GM23338 (cell line): ENCODE measurements around the gene RAPGEF3. TPM values are rescaled to one million over a fixed set of nuclear protein-coding genes. Genes with fewer than 3 reads are reported as not detected.

Experiments
- ATAC-seq: fragments of 200-7000 bp; cut with Tn5 transposase; 3 replicates; pipeline ENCODE4 v1.9.1; 2020
- DNase-seq: peaks from one replicate; pipeline ENCODE4 v3.0.0-alpha.2; 2015; ENCODE audit warnings: low spot score
- H2AFZ ChIP-seq: fragments of 200-600 bp; sonication (generic); 2 replicates; pipeline ENCODE4 v1.8.0; 2016; ENCODE audit warnings: antibody characterized with exemption, mild to moderate bottlenecking, moderate library complexity
- H3F3A ChIP-seq: fragments of 200-600 bp; sonication (generic); replicated peaks from 2 replicates; pipeline ENCODE4 v1.8.0; 2017; ENCODE audit warnings: antibody characterized with exemption, mixed run types, low read depth
- H3K27ac ChIP-seq: fragments of 200-600 bp; sonication (generic); 2 replicates; pipeline ENCODE4 v1.6.1; 2016; ENCODE audit warnings: low read depth
- H3K27me3 ChIP-seq: fragments of 200-600 bp; sonication (generic); 2 replicates; pipeline ENCODE4 v1.8.0; 2016; ENCODE audit warnings: mild to moderate bottlenecking, mixed run types, moderate library complexity; ENCODE audit not compliant: insufficient read depth
- H3K36me3 ChIP-seq: fragments of 200-600 bp; sonication (generic); 2 replicates; pipeline ENCODE4 v1.8.0; 2016; ENCODE audit warnings: mild to moderate bottlenecking; ENCODE audit not compliant: insufficient read depth
- H3K4me1 ChIP-seq: fragments of 200-600 bp; sonication (generic); 2 replicates; pipeline ENCODE4 v1.8.0; 2016; ENCODE audit warnings: mild to moderate bottlenecking, moderate library complexity; ENCODE audit not compliant: insufficient read depth
- H3K4me2 ChIP-seq: fragments of 200-600 bp; sonication (generic); 2 replicates; pipeline ENCODE4 v1.7.1; 2017; ENCODE audit warnings: mixed run types
- H3K4me3 ChIP-seq: fragments of 200-600 bp; sonication (generic); 2 replicates; pipeline ENCODE4 v1.6.1; 2016; ENCODE audit warnings: mixed run types
- H3K79me2 ChIP-seq: fragments of 200-600 bp; sonication (generic); replicated peaks from 2 replicates; pipeline ENCODE4 v1.8.0; 2017; ENCODE audit warnings: mild to moderate bottlenecking; ENCODE audit not compliant: insufficient read depth
- H3K9me2 ChIP-seq: fragments of 200-600 bp; sonication (generic); 2 replicates; pipeline ENCODE4 v1.8.0; 2017; ENCODE audit not compliant: insufficient read depth
- H4K20me1 ChIP-seq: fragments of 200-600 bp; sonication (generic); replicated peaks from 2 replicates; pipeline ENCODE4 v1.8.0; 2017; ENCODE audit warnings: mild to moderate bottlenecking; ENCODE audit not compliant: insufficient read depth
- H3K27ac Mint-ChIP-seq: 2 replicates; pipeline ENCODE4 v1.8.0; 2020; ENCODE audit warnings: inconsistent platforms, mild to moderate bottlenecking, moderate library complexity, mixed read lengths
- H3K27me3 Mint-ChIP-seq: 3 replicates; pipeline ENCODE4 v1.8.0; 2022; ENCODE audit warnings: low read depth, mild to moderate bottlenecking, moderate library complexity, mixed read lengths, inconsistent platforms; ENCODE audit not compliant: insufficient read depth, poor library complexity
- H3K36me3 Mint-ChIP-seq: 3 replicates; pipeline ENCODE4 v1.8.0; 2021; ENCODE audit warnings: low read depth, mild to moderate bottlenecking, inconsistent platforms, moderate library complexity, mixed read lengths
- H3K4me1 Mint-ChIP-seq: 3 replicates; pipeline ENCODE4 v1.8.0; 2020; ENCODE audit warnings: mild to moderate bottlenecking, inconsistent platforms, mixed read lengths
- H3K4me3 Mint-ChIP-seq: 3 replicates; pipeline ENCODE4 v1.8.0; 2021; ENCODE audit warnings: moderate library complexity, mild to moderate bottlenecking, inconsistent platforms, mixed read lengths
- H3K9me3 Mint-ChIP-seq: 3 replicates; pipeline ENCODE4 v1.8.0; 2020; ENCODE audit warnings: moderate library complexity, mild to moderate bottlenecking, inconsistent platforms, mixed read lengths
- CREB1 ChIP-seq: fragments of 250-450 bp; sonication (Bioruptor Pico); IDR thresholded peaks from 2 replicates; pipeline ENCODE4 v1.5.0; 2020; ENCODE audit warnings: low read depth, mild to moderate bottlenecking, moderate library complexity
- EZH2 ChIP-seq: fragments of 200-600 bp; sonication (generic); IDR thresholded peaks from one replicate; pipeline ENCODE4 v1.8.0; 2017; ENCODE audit warnings: antibody characterized with exemption, mild to moderate bottlenecking, low read depth; ENCODE audit not compliant: unreplicated experiment
- EZH2phosphoT487 ChIP-seq: fragments of 200-600 bp; sonication (generic); IDR thresholded peaks from one replicate; pipeline ENCODE4 v1.8.1; 2018; ENCODE audit warnings: antibody characterized with exemption; ENCODE audit not compliant: unreplicated experiment
- JUNB ChIP-seq: IDR thresholded peaks from one replicate; pipeline ENCODE4 v1.6.1; 2016; ENCODE audit warnings: antibody characterized with exemption; ENCODE audit not compliant: unreplicated experiment
- NANOG ChIP-seq: IDR thresholded peaks from 2 replicates; pipeline ENCODE4 v1.6.1; 2016; ENCODE audit warnings: antibody characterized with exemption, borderline replicate concordance
- POLR2AphosphoS5 ChIP-seq: IDR thresholded peaks from 2 replicates; pipeline ENCODE4 v1.6.1; 2016; ENCODE audit warnings: antibody characterized with exemption, low read depth
- STAT1 ChIP-seq: IDR thresholded peaks from one replicate; pipeline ENCODE4 v1.6.1; 2016; ENCODE audit warnings: antibody characterized with exemption; ENCODE audit not compliant: unreplicated experiment
- ZNF114 ChIP-seq: fragments of 250-450 bp; sonication (Bioruptor Pico); IDR thresholded peaks from 2 replicates; pipeline ENCODE4 v1.5.0; 2020; ENCODE audit warnings: mild to moderate bottlenecking, moderate library complexity
- ZNF331 ChIP-seq: fragments of 250-450 bp; sonication (Bioruptor Pico); IDR thresholded peaks from 2 replicates; pipeline ENCODE4 v1.5.0; 2020; ENCODE audit warnings: low read depth, mild to moderate bottlenecking, moderate library complexity
- polyA plus RNA-seq: library from polyadenylated mRNA; unstranded; fragments of >200 nt; fragmentation: Nextera tagmentation; extraction: Ambion mirVana; gene quantifications from 2 replicates; pipeline ENCODE4 v1.2.1, GENCODE V29; 2016
- total RNA-seq: library from RNA; depleted of rRNA; stranded (reverse); fragments of >200 nt; shearing (Covaris generic); gene quantifications from 2 replicates; pipeline ENCODE4 v1.2.3, GENCODE V29; 2014
- TF ChIP-seq, protein P1 (sequence below), 2 experiments: fragments of 200-600 bp in 1 of 2; sonication (generic) in 1 of 2; conservative IDR thresholded peaks; 2 replicates each; pipeline versions ENCODE4 v1.5.1 to v1.6.1; 2016 to 2017; ENCODE audit warnings: antibody characterized with exemption in 2 of 2, low read depth in 2 of 2, mild to moderate bottlenecking in 2 of 2, moderate library complexity in 1 of 2
- TF ChIP-seq, protein P2 (sequence below): IDR thresholded peaks from one replicate; pipeline ENCODE4 v1.6.1; 2018; ENCODE audit warnings: antibody characterized with exemption; ENCODE audit not compliant: unreplicated experiment
- TF ChIP-seq, protein P3 (sequence below): IDR thresholded peaks from 2 replicates; pipeline ENCODE4 v1.6.1; 2016; ENCODE audit warnings: antibody characterized with exemption
- TF ChIP-seq, protein P4 (sequence below): fragments of 250-450 bp; sonication (Bioruptor Pico); IDR thresholded peaks from 2 replicates; pipeline ENCODE4 v1.5.0; 2020; ENCODE audit warnings: mild to moderate bottlenecking, moderate library complexity

The RAPGEF3 gene
- total and polyA plus RNA-seq, 2 experiments from 2014 or later = 2.3 to 11.8 TPM

DNA sequence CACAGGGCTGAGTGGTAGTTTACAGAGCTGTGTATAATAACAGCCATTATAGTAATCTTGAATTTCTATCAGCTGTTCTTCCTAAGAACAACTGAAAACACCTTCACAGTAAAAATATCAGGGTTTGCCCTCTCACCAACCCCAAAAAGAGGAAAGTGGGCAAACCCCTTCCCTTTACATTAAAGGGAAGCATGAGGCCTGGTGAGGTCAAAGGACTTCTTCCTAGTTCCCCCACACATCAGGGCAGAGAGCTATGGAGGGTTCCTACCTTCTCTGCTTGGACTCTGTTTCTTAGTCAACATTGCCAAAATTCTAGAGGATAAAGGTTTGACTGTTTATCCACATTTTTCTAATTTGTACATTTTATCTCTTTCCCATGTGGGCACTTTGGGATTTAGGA, 48.4 kb downstream of the RAPGEF3 start:
- Histone ChIP-seq H4K20me1 (no peaks in the 10 kb centered on the region; the same call in 1 of the 2 replicates), H3K79me2 (peaks cover 2% of the 10 kb centered on the region), H3K4me1 (peaks cover 5% of the 10 kb centered on the region), H3K4me2 (no peak overlapping the region), H3F3A (no peaks in the 10 kb centered on the region), H3K4me3 (no peak overlapping the region), H3K36me3 (no peaks in the 10 kb centered on the region), H2AFZ (no peak overlapping the region), H3K27me3 (no peaks in the 10 kb centered on the region; the same call in 1 of the 2 replicates), H3K27ac (no peak overlapping the region), H3K9me2 (no peaks in the 10 kb centered on the region)
- no peak for DNase-seq
- Mint-ChIP-seq H3K4me3 (no peak overlapping the region), H3K9me3 (no peaks in the 10 kb centered on the region), H3K27ac (no peak overlapping the region), H3K4me1 (peaks cover 8% of the 10 kb centered on the region), H3K27me3 (peaks cover 3% of the 10 kb centered on the region), H3K36me3 (no peaks in the 10 kb centered on the region)
- no peak for ATAC-seq
- TF ChIP-seq ZNF114 (CRISPR knock-in tag) (no peak), NANOG (no peak), EZH2 (no peak), EZH2phosphoT487 (no peak), CREB1 (CRISPR knock-in tag) (no peak), JUNB (no peak), ZNF331 (CRISPR knock-in tag) (no peak), POLR2AphosphoS5 (no peak), STAT1 (no peak)
- TF ChIP-seq, protein P1, sequence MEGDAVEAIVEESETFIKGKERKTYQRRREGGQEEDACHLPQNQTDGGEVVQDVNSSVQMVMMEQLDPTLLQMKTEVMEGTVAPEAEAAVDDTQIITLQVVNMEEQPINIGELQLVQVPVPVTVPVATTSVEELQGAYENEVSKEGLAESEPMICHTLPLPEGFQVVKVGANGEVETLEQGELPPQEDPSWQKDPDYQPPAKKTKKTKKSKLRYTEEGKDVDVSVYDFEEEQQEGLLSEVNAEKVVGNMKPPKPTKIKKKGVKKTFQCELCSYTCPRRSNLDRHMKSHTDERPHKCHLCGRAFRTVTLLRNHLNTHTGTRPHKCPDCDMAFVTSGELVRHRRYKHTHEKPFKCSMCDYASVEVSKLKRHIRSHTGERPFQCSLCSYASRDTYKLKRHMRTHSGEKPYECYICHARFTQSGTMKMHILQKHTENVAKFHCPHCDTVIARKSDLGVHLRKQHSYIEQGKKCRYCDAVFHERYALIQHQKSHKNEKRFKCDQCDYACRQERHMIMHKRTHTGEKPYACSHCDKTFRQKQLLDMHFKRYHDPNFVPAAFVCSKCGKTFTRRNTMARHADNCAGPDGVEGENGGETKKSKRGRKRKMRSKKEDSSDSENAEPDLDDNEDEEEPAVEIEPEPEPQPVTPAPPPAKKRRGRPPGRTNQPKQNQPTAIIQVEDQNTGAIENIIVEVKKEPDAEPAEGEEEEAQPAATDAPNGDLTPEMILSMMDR (conservative IDR thresholded peaks at IDR 0.05; ENCODE audit: low read depth in 2 of 2) = no peak
- TF ChIP-seq, protein P2, sequence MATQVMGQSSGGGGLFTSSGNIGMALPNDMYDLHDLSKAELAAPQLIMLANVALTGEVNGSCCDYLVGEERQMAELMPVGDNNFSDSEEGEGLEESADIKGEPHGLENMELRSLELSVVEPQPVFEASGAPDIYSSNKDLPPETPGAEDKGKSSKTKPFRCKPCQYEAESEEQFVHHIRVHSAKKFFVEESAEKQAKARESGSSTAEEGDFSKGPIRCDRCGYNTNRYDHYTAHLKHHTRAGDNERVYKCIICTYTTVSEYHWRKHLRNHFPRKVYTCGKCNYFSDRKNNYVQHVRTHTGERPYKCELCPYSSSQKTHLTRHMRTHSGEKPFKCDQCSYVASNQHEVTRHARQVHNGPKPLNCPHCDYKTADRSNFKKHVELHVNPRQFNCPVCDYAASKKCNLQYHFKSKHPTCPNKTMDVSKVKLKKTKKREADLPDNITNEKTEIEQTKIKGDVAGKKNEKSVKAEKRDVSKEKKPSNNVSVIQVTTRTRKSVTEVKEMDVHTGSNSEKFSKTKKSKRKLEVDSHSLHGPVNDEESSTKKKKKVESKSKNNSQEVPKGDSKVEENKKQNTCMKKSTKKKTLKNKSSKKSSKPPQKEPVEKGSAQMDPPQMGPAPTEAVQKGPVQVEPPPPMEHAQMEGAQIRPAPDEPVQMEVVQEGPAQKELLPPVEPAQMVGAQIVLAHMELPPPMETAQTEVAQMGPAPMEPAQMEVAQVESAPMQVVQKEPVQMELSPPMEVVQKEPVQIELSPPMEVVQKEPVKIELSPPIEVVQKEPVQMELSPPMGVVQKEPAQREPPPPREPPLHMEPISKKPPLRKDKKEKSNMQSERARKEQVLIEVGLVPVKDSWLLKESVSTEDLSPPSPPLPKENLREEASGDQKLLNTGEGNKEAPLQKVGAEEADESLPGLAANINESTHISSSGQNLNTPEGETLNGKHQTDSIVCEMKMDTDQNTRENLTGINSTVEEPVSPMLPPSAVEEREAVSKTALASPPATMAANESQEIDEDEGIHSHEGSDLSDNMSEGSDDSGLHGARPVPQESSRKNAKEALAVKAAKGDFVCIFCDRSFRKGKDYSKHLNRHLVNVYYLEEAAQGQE = no peak
- TF ChIP-seq, protein P3, sequence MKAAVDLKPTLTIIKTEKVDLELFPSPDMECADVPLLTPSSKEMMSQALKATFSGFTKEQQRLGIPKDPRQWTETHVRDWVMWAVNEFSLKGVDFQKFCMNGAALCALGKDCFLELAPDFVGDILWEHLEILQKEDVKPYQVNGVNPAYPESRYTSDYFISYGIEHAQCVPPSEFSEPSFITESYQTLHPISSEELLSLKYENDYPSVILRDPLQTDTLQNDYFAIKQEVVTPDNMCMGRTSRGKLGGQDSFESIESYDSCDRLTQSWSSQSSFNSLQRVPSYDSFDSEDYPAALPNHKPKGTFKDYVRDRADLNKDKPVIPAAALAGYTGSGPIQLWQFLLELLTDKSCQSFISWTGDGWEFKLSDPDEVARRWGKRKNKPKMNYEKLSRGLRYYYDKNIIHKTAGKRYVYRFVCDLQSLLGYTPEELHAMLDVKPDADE = no peak
- TF ChIP-seq, protein P4, sequence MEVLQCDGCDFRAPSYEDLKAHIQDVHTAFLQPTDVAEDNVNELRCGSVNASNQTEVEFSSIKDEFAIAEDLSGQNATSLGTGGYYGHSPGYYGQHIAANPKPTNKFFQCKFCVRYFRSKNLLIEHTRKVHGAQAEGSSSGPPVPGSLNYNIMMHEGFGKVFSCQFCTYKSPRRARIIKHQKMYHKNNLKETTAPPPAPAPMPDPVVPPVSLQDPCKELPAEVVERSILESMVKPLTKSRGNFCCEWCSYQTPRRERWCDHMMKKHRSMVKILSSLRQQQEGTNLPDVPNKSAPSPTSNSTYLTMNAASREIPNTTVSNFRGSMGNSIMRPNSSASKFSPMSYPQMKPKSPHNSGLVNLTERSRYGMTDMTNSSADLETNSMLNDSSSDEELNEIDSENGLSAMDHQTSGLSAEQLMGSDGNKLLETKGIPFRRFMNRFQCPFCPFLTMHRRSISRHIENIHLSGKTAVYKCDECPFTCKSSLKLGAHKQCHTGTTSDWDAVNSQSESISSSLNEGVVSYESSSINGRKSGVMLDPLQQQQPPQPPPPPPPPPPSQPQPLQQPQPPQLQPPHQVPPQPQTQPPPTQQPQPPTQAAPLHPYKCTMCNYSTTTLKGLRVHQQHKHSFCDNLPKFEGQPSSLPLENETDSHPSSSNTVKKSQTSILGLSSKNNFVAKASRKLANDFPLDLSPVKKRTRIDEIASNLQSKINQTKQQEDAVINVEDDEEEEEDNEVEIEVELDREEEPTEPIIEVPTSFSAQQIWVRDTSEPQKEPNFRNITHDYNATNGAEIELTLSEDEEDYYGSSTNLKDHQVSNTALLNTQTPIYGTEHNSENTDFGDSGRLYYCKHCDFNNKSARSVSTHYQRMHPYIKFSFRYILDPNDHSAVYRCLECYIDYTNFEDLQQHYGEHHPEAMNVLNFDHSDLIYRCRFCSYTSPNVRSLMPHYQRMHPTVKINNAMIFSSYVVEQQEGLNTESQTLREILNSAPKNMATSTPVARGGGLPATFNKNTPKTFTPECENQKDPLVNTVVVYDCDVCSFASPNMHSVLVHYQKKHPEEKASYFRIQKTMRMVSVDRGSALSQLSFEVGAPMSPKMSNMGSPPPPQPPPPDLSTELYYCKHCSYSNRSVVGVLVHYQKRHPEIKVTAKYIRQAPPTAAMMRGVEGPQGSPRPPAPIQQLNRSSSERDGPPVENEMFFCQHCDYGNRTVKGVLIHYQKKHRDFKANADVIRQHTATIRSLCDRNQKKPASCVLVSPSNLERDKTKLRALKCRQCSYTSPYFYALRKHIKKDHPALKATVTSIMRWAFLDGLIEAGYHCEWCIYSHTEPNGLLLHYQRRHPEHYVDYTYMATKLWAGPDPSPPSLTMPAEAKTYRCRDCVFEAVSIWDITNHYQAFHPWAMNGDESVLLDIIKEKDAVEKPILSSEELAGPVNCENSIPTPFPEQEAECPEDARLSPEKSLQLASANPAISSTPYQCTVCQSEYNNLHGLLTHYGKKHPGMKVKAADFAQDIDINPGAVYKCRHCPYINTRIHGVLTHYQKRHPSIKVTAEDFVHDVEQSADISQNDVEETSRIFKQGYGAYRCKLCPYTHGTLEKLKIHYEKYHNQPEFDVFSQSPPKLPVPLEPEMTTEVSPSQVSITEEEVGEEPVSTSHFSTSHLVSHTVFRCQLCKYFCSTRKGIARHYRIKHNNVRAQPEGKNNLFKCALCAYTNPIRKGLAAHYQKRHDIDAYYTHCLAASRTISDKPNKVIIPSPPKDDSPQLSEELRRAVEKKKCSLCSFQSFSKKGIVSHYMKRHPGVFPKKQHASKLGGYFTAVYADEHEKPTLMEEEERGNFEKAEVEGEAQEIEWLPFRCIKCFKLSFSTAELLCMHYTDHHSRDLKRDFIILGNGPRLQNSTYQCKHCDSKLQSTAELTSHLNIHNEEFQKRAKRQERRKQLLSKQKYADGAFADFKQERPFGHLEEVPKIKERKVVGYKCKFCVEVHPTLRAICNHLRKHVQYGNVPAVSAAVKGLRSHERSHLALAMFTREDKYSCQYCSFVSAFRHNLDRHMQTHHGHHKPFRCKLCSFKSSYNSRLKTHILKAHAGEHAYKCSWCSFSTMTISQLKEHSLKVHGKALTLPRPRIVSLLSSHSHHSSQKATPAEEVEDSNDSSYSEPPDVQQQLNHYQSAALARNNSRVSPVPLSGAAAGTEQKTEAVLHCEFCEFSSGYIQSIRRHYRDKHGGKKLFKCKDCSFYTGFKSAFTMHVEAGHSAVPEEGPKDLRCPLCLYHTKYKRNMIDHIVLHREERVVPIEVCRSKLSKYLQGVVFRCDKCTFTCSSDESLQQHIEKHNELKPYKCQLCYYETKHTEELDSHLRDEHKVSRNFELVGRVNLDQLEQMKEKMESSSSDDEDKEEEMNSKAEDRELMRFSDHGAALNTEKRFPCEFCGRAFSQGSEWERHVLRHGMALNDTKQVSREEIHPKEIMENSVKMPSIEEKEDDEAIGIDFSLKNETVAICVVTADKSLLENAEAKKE = no peak
